Measurements from ENCODE around the gene SLC8B1.

Gene SLC8B1

GRCh38 chr12:113287899-113288282, 47.0 kb downstream of the SLC8B1 start (continued):
- TF ChIP-seq ZNF585B (tag by site-specific recombination; IDR thresholded peaks at IDR 0.05): no peak
- no peak for TF ChIP-seq ATF2 (tag by site-specific recombination; IDR thresholded peaks at IDR 0.05; ENCODE audit: low read depth)

GRCh38 chr12:113287146-113287898, 47.6 kb downstream of the SLC8B1 start:
- TF ChIP-seq ZNF776 (tag by site-specific recombination; IDR thresholded peaks at IDR 0.05; ENCODE audit: borderline replicate concordance) (no peak), ZNF423 (tag by site-specific recombination; IDR thresholded peaks at IDR 0.05) (no peak), YY2 (tag by site-specific recombination; IDR thresholded peaks at IDR 0.05) (no peak), GLI4 (tag by site-specific recombination; IDR thresholded peaks at IDR 0.05) (no peak), ZFHX2 (tag by site-specific recombination; conservative IDR thresholded peaks at IDR 0.05) (0 out of 2 replicates have a peak, but pooled peaks have one; percentile 10), ZBTB20 (tag by site-specific recombination; IDR thresholded peaks at IDR 0.05) (no peak)
- no peaks in the 10 kb centered on the region for H3K4me1 ChIP-seq (ENCODE audit: control insufficient read depth, insufficient read depth, low read length)
- CTCF ChIA-PET: interaction anchor here (0.6 kb wide), 2 partner anchors 118 to 627 kb away, joined by 3 read pairs; no protein-coding TSS in a partner anchor
- H3K36me3 ChIP-seq (ENCODE audit: control insufficient read depth in 2 of 2, insufficient read depth in 1 of 2, low read length in 2 of 2): peaks cover 0 to 11% of the 10 kb centered on the region in 2 experiments; a peak in 2 of 3 replicates
- POLR2A ChIA-PET: no interaction called here
- no peak overlapping the region for H3K4me3 ChIP-seq (ENCODE audit: low read depth, low read length)
- H3K9me3 ChIP-seq (ENCODE audit: control insufficient read depth, insufficient read depth, low read depth, low read length): no peaks in the 10 kb centered on the region
- H3K27ac ChIP-seq (ENCODE audit: extremely low read depth, low read depth, low read length): no peak overlapping the region

GRCh38 chr12:113286712-113287111, 48.2 kb downstream of the SLC8B1 start:
- TF ChIP-seq ZNF843 (tag by site-specific recombination; IDR thresholded peaks at IDR 0.05) (no peak), ZNF623 (tag by site-specific recombination; IDR thresholded peaks at IDR 0.05) (no peak)
- TF ChIP-seq, protein P1, sequence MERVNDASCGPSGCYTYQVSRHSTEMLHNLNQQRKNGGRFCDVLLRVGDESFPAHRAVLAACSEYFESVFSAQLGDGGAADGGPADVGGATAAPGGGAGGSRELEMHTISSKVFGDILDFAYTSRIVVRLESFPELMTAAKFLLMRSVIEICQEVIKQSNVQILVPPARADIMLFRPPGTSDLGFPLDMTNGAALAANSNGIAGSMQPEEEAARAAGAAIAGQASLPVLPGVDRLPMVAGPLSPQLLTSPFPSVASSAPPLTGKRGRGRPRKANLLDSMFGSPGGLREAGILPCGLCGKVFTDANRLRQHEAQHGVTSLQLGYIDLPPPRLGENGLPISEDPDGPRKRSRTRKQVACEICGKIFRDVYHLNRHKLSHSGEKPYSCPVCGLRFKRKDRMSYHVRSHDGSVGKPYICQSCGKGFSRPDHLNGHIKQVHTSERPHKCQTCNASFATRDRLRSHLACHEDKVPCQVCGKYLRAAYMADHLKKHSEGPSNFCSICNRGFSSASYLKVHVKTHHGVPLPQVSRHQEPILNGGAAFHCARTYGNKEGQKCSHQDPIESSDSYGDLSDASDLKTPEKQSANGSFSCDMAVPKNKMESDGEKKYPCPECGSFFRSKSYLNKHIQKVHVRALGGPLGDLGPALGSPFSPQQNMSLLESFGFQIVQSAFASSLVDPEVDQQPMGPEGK (tag by site-specific recombination; IDR thresholded peaks at IDR 0.05): no peak
- H3K4me3 ChIP-seq (ENCODE audit: low read depth, low read length): no peak overlapping the region
- no peaks in the 10 kb centered on the region for H3K4me1 ChIP-seq (ENCODE audit: control insufficient read depth, insufficient read depth, low read length)
- POLR2A ChIA-PET: no interaction called here
- no peak overlapping the region for H3K27ac ChIP-seq (ENCODE audit: extremely low read depth, low read depth, low read length)
- CTCF ChIA-PET: no interaction called here
- H3K36me3 ChIP-seq (ENCODE audit: control insufficient read depth in 2 of 2, insufficient read depth in 1 of 2, low read length in 2 of 2): peaks cover 0 to 11% of the 10 kb centered on the region in 2 experiments; a peak in 2 of 3 replicates
- H3K9me3 ChIP-seq (ENCODE audit: control insufficient read depth, insufficient read depth, low read depth, low read length): no peaks in the 10 kb centered on the region

DNA sequence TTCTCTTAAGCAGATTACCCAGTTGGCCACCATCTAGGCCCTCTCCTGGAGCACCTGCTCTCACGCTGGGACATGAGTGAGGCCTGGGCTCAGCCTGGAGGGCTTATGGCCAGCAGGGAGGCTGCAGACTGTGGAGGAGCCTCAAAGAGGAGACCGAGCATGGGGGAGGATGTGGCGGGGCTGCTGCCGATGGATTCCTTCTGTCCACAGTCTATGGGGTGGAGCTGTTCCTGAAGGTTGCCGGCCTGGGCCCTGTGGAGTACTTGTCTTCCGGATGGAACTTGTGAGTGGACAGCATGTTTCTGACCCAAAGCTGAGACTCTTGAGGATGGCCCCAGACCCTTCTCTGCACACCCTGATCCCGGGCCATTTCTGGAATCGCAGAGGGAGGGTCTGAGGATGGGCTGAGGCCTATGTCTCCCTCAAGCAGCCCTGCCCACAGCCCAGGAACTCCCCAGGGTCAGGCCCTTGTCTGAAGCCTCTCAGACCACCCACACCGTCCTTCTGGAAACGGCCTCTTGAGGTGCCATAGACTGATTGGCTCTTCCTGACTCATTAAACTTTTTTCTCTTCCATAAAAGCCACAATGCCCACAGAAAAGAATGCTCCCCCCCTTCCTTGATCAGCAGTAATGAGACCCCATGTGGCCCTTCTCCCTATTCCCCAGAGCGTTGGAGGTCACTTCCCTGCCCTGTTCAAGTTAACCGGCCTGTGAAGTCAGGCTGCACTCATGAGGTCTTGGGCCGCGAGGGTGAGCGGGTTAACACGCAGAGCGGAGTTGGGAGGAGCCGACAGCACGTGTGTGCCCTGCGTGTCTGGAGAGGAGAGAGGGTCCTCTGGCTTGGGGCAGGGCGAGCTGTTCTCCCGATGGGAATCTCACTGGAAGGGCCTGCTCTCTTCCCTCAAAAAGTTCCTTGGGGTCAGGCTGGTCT, 49.0 kb downstream of the SLC8B1 start:
- ChIA-PET CTCF (no interaction called here), POLR2A (no interaction called here)
- peaks cover 0 to 11% of the 10 kb centered on the region in 2 experiments; a peak in 2 of 3 replicates for H3K36me3 ChIP-seq (ENCODE audit: control insufficient read depth in 2 of 2, insufficient read depth in 1 of 2, low read length in 2 of 2)

More for the DNA sequence above, 49.0 kb downstream of the SLC8B1 start:
- TF ChIP-seq ZNF449 (tag by site-specific recombination; IDR thresholded peaks at IDR 0.05) (peak; percentile 51; the same call in 1 of the 2 replicates), HOXC10 (CRISPR knock-in tag; IDR thresholded peaks at IDR 0.05) (no peak)
- Histone ChIP-seq H3K27ac (ENCODE audit: extremely low read depth, low read depth, low read length) (no peak overlapping the region), H3K4me1 (ENCODE audit: control insufficient read depth, insufficient read depth, low read length) (no peaks in the 10 kb centered on the region), H3K9me3 (ENCODE audit: control insufficient read depth, insufficient read depth, low read depth, low read length) (no peaks in the 10 kb centered on the region), H3K4me3 (ENCODE audit: low read depth, low read length) (no peak overlapping the region)

All from HEK293 (cell line).